Suprapubic skin (tissue), 4 donors: Measurements from ENCODE around the gene KRTAP2-4. TPM values are rescaled to one million over a fixed set of nuclear protein-coding genes. Genes with fewer than 3 reads are reported as not detected.
"Not testable (repeated sequence)": the region's sequence is repeated elsewhere in the genome, so short reads cannot be mapped to it uniquely, and the experiment has no call there.

Experiments used
- DNase-seq, 2 donors: peaks; one replicate each; pipeline ENCODE4 v3.0.0-alpha.2; 2019; ENCODE audit warnings: low spot score in 2 of 2
- H3K27ac ChIP-seq: fragments of 200-600 bp; sonication (generic); one replicate; pipeline ENCODE4 v1.5.1; 2019
- H3K27me3 ChIP-seq: fragments of 200-600 bp; sonication (generic); one replicate; pipeline ENCODE4 v1.5.1; 2019
- H3K36me3 ChIP-seq: fragments of 200-600 bp; sonication (generic); one replicate; pipeline ENCODE4 v1.5.1; 2019
- H3K4me1 ChIP-seq: fragments of 200-600 bp; sonication (generic); one replicate; pipeline ENCODE4 v1.5.1; 2019
- H3K4me3 ChIP-seq: fragments of 200-600 bp; sonication (generic); one replicate; pipeline ENCODE4 v1.5.1; 2019; ENCODE audit warnings: mild to moderate bottlenecking
- H3K9me3 ChIP-seq: fragments of 200-600 bp; sonication (generic); one replicate; pipeline ENCODE4 v1.5.1; 2019
- EP300 ChIP-seq: sonication (generic); formaldehyde crosslinking; IDR thresholded peaks from one replicate; pipeline ENCODE4 v1.6.1; 2017; ENCODE audit warnings: antibody characterized with exemption
- POLR2A ChIP-seq, 2 donors: fragments of 450-650 bp; IDR thresholded peaks; one replicate each; pipeline ENCODE4 v1.6.1; 2017; ENCODE audit warnings: antibody characterized with exemption in 2 of 2, mild to moderate bottlenecking in 2 of 2, moderate library complexity in 2 of 2
- POLR2AphosphoS5 ChIP-seq, 3 donors: sonication (generic); formaldehyde crosslinking; IDR thresholded peaks; one replicate each; pipeline ENCODE4 v1.6.1; 2017; ENCODE audit warnings: antibody characterized with exemption in 3 of 3
- WGBS: methylation state at CpG from one replicate; pipeline ENCODE4 v1.1.5; 2018; 5-methylcytosine and 5-hydroxymethylcytosine counted together
- total RNA-seq, 4 donors: library from RNA; depleted of rRNA; stranded (reverse); fragments of >200 nt; gene quantifications; one replicate each; pipeline ENCODE4 v1.1.0, GENCODE V29; 2016
- TF ChIP-seq, protein P1 (sequence below), 2 donors: fragments of 200-600 bp in 1 of 2; fragments of 450-650 bp in 1 of 2; sonication (generic) in 1 of 2; IDR thresholded peaks; one replicate each; pipeline ENCODE4 v1.5.1; 2016 to 2019; ENCODE audit warnings: antibody characterized with exemption in 2 of 2, mild to moderate bottlenecking in 1 of 2, moderate library complexity in 1 of 2

Gene KRTAP2-4
- total RNA-seq, 4 donors from 2014 or later: 6.5 to 76.9 (median 13.4) TPM; not detected in 1

DNA sequence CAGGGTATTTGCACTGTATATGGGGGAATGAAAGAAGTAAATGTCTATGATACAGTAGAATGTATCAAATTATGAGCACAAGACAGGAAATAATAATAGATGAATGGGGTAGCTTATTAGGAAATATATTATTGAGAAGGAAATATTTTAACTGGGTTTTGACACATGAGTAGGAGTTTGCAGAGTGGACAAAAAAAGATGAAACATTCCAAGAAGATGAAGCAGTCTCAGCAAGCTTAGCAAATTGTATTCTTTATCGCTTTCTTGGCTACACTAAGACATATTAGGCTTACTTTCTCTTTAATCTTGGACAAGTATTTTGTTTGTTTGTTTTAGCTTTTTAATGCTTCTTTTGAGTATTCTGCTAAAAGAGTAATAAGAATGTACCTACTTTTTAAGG lies 38.2 kb upstream of the KRTAP2-4 start:
- Histone ChIP-seq H3K27ac (no peak overlapping the region), H3K9me3 (no peaks in the 10 kb centered on the region), H3K36me3 (no peaks in the 10 kb centered on the region), H3K27me3 (no peaks in the 10 kb centered on the region), H3K4me3 (no peak overlapping the region), H3K4me1 (no peaks in the 10 kb centered on the region)
- TF ChIP-seq POLR2A (IDR thresholded peaks at IDR 0.05): no peak
- no peak for TF ChIP-seq EP300
- TF ChIP-seq POLR2AphosphoS5 (IDR thresholded peaks at IDR 0.05): no peak
- TF ChIP-seq, protein P1, sequence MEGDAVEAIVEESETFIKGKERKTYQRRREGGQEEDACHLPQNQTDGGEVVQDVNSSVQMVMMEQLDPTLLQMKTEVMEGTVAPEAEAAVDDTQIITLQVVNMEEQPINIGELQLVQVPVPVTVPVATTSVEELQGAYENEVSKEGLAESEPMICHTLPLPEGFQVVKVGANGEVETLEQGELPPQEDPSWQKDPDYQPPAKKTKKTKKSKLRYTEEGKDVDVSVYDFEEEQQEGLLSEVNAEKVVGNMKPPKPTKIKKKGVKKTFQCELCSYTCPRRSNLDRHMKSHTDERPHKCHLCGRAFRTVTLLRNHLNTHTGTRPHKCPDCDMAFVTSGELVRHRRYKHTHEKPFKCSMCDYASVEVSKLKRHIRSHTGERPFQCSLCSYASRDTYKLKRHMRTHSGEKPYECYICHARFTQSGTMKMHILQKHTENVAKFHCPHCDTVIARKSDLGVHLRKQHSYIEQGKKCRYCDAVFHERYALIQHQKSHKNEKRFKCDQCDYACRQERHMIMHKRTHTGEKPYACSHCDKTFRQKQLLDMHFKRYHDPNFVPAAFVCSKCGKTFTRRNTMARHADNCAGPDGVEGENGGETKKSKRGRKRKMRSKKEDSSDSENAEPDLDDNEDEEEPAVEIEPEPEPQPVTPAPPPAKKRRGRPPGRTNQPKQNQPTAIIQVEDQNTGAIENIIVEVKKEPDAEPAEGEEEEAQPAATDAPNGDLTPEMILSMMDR (IDR thresholded peaks at IDR 0.05): no peak
- 95% methylated on average over 1 of the region's 1 CpG for WGBS
- DNase-seq: no peak

DNA sequence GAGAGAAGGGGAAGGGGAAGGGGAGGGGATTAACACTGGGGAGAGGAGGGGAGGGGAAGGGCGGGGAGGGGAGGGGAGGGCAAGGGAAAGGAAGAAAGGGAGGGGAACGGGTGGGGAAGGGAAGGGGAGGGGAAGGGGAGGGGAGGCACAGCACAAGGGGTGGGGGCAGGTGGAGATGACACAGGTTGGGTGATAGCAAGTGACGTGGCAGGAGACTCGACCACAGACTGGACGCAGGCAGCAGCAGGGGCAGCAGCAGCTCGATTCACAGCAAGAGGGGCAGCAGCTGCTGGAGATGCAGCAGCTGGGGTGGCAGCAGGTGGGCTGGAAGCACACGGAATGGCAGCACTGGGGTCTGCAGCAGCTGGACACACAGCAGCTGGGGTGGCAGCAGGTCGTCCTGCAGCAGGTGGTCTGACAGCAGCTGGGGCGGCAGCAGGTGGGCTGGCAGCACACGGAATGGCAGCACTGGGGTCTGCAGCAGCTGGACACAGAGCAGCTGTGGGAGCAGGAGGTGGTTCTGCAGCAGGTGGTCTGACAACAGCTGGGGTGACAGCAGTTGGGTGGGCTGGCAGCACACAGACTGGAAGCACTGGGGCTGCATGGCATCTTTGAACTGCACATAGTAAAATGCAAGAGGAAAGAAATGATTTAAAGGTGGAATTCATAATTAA lies 36.0 kb upstream of the KRTAP2-4 start, which contains the start of gene KRTAP4-16:
Gene KRTAP4-16, minus strand, starts transcription at position 624 of the 674 bp plus-strand sequence. Its CDS starts 0 bp downstream, at position 624.
- no peak for DNase-seq
- H3K27me3 ChIP-seq: peaks cover 3% of the 10 kb centered on the region
- no peaks in the 10 kb centered on the region for H3K4me1 ChIP-seq
- 82% methylated on average over 9 of the region's 10 CpGs for WGBS
- no peak within 1 kb of the TSS for H3K27ac ChIP-seq
- H3K4me3 ChIP-seq: no peak within 1 kb of the TSS
- no peaks in the 10 kb centered on the region for H3K36me3 ChIP-seq
- TF ChIP-seq, protein P1 (IDR thresholded peaks at IDR 0.05): no peak
- no peak for TF ChIP-seq POLR2A (IDR thresholded peaks at IDR 0.05)
- H3K9me3 ChIP-seq: no peaks in the 10 kb centered on the region

DNA sequence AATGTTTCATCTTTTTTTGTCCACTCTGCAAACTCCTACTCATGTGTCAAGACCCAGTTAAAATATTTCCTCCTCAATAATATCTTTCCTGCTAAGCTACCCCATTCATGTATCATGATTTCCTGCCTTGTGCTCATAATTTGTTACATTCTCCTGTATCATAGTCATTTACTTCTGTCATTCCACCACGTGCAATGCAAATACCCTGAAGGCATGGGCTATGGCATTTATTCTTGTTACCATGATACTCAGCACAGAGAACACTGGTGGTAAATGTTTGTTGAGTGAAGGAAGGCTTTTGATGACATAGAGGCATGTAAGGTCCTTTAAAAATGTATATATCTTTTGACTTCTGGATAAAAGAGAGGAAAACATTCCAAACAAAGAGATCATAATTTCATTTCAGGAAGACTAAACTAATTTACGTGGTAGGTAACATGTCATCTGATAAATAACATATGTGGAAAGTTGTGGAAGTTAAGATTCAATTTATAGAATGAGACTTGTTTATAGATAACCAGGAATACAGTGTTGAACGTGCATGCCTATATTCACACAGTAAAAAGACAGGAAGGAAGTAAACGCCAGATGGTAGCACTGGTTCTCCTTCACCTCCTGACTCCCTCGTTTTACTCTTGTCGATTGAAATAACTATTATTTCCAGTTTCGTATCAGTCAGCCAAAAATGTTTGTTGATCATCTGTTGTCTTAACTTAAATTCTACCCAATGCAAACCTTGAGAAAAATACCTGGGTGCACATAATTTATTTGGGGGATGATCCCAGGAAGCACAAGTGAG lies 34.2 kb upstream of the KRTAP2-4 start:
- not testable (repeated sequence) for H3K4me3 ChIP-seq, H3K4me1 ChIP-seq, H3K36me3 ChIP-seq, DNase-seq, H3K27me3 ChIP-seq, H3K9me3 ChIP-seq, H3K27ac ChIP-seq
- 48% methylated on average over 7 of the region's 7 CpGs for WGBS

DNA sequence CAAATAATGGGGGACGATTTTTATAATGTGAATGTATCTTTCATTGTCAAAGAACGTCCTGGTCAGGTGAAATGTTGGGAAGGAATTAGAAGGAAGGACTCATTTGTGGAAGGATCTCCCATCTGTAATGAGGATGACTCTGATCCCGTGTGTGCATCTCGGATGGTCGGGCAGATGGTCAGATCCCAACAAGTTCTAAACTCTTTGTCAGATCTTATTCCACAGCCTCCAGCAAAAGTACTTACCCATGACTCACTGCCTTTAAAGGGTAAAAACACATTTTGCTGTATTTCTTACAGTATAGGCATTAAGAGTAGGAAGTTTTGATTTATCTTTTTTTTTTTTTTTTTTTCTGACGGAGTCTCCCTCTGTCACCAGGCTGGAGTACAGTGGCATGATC lies 32.8 kb upstream of the KRTAP2-4 start:
- 53% methylated on average over 6 of the region's 6 CpGs for WGBS
- no peak for DNase-seq
- H3K27ac ChIP-seq: no peak overlapping the region
- H3K4me1 ChIP-seq: no peaks in the 10 kb centered on the region
- H3K36me3 ChIP-seq: no peaks in the 10 kb centered on the region
- H3K4me3 ChIP-seq: no peak overlapping the region
- peaks cover 6% of the 10 kb centered on the region for H3K27me3 ChIP-seq
- H3K9me3 ChIP-seq: no peaks in the 10 kb centered on the region
- TF ChIP-seq POLR2A (IDR thresholded peaks at IDR 0.05) (no peak), POLR2AphosphoS5 (IDR thresholded peaks at IDR 0.05) (no peak)

DNA sequence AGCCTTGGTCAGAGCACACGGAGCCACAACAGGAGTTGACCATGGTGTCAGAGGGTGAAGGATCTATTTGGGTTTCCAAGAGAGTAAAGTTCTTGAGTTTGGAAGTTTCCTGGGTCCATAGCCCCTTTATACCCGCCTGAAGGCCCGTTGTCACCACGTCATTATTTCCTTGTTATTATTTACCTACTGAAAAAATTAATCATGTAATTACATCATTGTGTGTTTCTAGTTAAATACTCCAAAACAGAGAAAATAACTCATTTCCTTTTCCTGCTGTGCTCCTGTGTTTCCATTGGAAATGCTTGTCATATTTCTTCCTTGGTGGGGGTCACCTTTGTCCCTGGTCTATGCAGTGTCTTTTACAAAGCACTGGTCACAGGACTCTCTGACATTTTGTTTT lies 32.4 kb upstream of the KRTAP2-4 start, which contains the start of gene KRTAP4-8:
Gene KRTAP4-8, minus strand, starts transcription at position 101 of the 400 bp plus-strand sequence. Its CDS starts 58 bp downstream, at position 43.
- DNase-seq: no peak
- WGBS: 55% methylated on average over 4 of the region's 4 CpGs

More for the DNA sequence above, 32.4 kb upstream of the KRTAP2-4 start, which contains the start of gene KRTAP4-8:
- TF ChIP-seq POLR2AphosphoS5 (IDR thresholded peaks at IDR 0.05): no peak
- TF ChIP-seq, protein P1 (IDR thresholded peaks at IDR 0.05): no peak
- no peak for TF ChIP-seq EP300
- no peak for TF ChIP-seq POLR2A (IDR thresholded peaks at IDR 0.05)
- H3K4me1 ChIP-seq: no peaks in the 10 kb centered on the region
- H3K27me3 ChIP-seq: peaks cover 6% of the 10 kb centered on the region
- H3K27ac ChIP-seq: no peak within 1 kb of the TSS
- no peak within 1 kb of the TSS for H3K4me3 ChIP-seq
- H3K36me3 ChIP-seq: no peaks in the 10 kb centered on the region
- H3K9me3 ChIP-seq: no peaks in the 10 kb centered on the region
